ENCODE results near the gene TBX21.
"Not testable (repeated sequence)": the region's sequence is repeated elsewhere in the genome, so short reads cannot be mapped to it uniquely, and the experiment has no call there.

TBX21 gene

GRCh38 chr17:47732399-47733046 is 513 bp upstream of the TBX21 start:
- peak; percentile 56 for DNase-seq (ENCODE audit: low read depth, low spot score)

- DNase-seq (ENCODE audit: low read depth, low spot score) = peak; percentile 22
Measured at GRCh38 chr17:47733674-47734410, 806 bp downstream of the TBX21 start.

GRCh38 chr17:47735139-47735464 is 2.1 kb downstream of the TBX21 start:
- no peak for DNase-seq (ENCODE audit: low read depth, low spot score)

GRCh38 chr17:47735536-47736011 is 2.5 kb downstream of the TBX21 start:
- no peak for DNase-seq (ENCODE audit: low read depth, low spot score)

- no peak for DNase-seq (ENCODE audit: low read depth, low spot score)
Measured at GRCh38 chr17:47736501-47737495, 3.8 kb downstream of the TBX21 start.

GRCh38 chr17:47738178-47738577 is 5.1 kb downstream of the TBX21 start:
- DNase-seq (ENCODE audit: low read depth, low spot score) = no peak

- no peak for DNase-seq (ENCODE audit: low read depth, low spot score)
Measured at GRCh38 chr17:47739150-47739549, 6.1 kb downstream of the TBX21 start.

- DNase-seq (ENCODE audit: low read depth, low spot score) = not testable (repeated sequence)
Measured at GRCh38 chr17:47739945-47740344, 6.9 kb downstream of the TBX21 start.

- DNase-seq (ENCODE audit: low read depth, low spot score) = no peak
Measured at GRCh38 chr17:47741109-47741792, 8.2 kb downstream of the TBX21 start.

GRCh38 chr17:47741793-47742145 is 8.7 kb downstream of the TBX21 start:
- no peak for DNase-seq (ENCODE audit: low read depth, low spot score)

GRCh38 chr17:47742319-47743181 is 9.5 kb downstream of the TBX21 start:
- DNase-seq (ENCODE audit: low read depth, low spot score) = peak; percentile 75

- DNase-seq (ENCODE audit: low read depth, low spot score) = no peak
Measured at GRCh38 chr17:47744168-47745036, 11.4 kb downstream of the TBX21 start.

GRCh38 chr17:47745037-47745380 is 12.0 kb downstream of the TBX21 start:
- no peak for DNase-seq (ENCODE audit: low read depth, low spot score)

GRCh38 chr17:47751471-47751870 is 18.4 kb downstream of the TBX21 start:
- DNase-seq (ENCODE audit: low read depth, low spot score) = no peak

GRCh38 chr17:47757386-47757785 is 24.4 kb downstream of the TBX21 start:
- DNase-seq (ENCODE audit: low read depth, low spot score) = no peak

GRCh38 chr17:47760409-47761140 is 27.5 kb downstream of the TBX21 start:
- DNase-seq (ENCODE audit: low read depth, low spot score) = no peak

GRCh38 chr17:47762728-47763127 is 29.7 kb downstream of the TBX21 start:
- no peak for DNase-seq (ENCODE audit: low read depth, low spot score)

- no peak for DNase-seq (ENCODE audit: low read depth, low spot score)
Measured at GRCh38 chr17:47763913-47764582, 31.0 kb downstream of the TBX21 start.

Data from ELF-1 (cell line).